Astrocyte (in vitro differentiated cells and primary cell): Measurements from ENCODE around the gene LYSMD2.

Experiments used
- EZH2 ChIP-seq: IDR thresholded peaks from 2 replicates; pipeline ENCODE4 v1.6.1; 2012; ENCODE audit warnings: mild to moderate bottlenecking, low read length, inconsistent platforms; ENCODE audit not compliant: insufficient read depth
- TF ChIP-seq, protein P1 (sequence below): IDR thresholded peaks from 2 replicates; pipeline ENCODE4 v1.5.1; 2011; ENCODE audit warnings: low read depth, mild to moderate bottlenecking, inconsistent platforms, low read length, moderate library complexity; ENCODE audit not compliant: insufficient read depth

DNA sequence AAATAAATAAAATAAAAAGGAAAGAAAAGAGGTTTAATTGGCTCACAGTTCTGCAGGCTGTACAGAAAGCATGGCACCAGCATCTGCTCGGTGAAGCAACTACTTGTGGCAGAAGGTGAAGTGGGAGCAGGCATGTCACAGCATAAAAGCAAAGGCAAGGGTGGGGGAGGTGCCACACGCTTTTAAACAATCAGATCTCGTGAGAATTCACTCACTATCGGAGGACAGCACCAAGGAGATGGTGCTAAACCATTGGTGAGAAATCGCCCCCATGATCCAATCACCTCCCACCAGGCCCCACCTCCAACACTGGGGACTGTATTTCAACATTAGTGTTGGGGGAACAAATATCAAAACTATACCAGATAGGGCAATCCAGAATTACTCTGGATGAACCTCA is 40.9 kb downstream of the LYSMD2 start:
- TF ChIP-seq EZH2 = no peak
- TF ChIP-seq, protein P1, sequence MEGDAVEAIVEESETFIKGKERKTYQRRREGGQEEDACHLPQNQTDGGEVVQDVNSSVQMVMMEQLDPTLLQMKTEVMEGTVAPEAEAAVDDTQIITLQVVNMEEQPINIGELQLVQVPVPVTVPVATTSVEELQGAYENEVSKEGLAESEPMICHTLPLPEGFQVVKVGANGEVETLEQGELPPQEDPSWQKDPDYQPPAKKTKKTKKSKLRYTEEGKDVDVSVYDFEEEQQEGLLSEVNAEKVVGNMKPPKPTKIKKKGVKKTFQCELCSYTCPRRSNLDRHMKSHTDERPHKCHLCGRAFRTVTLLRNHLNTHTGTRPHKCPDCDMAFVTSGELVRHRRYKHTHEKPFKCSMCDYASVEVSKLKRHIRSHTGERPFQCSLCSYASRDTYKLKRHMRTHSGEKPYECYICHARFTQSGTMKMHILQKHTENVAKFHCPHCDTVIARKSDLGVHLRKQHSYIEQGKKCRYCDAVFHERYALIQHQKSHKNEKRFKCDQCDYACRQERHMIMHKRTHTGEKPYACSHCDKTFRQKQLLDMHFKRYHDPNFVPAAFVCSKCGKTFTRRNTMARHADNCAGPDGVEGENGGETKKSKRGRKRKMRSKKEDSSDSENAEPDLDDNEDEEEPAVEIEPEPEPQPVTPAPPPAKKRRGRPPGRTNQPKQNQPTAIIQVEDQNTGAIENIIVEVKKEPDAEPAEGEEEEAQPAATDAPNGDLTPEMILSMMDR = no peak
